Gastrocnemius medialis (tissue), 4 donors: ENCODE results near the gene CGGBP1.

Source experiments
- CTCF ChIP-seq, 5 experiments: fragments of 450-650 bp in 3 of 5; fragments of 200-600 bp in 2 of 5; sonication (generic) in 2 of 5; IDR thresholded peaks in 4 of 5; conservative IDR thresholded peaks in 1 of 5; 1 replicate in 4 of 5; 2 replicates in 1 of 5; pipeline ENCODE4 v1.5.1; 2016 to 2019; ENCODE audit warnings: antibody characterized with exemption in 5 of 5, mild to moderate bottlenecking in 3 of 5, moderate library complexity in 3 of 5
- POLR2A ChIP-seq, 2 donors: fragments of 450-650 bp; IDR thresholded peaks; one replicate each; pipeline ENCODE4 v1.6.1; 2017; ENCODE audit warnings: antibody characterized with exemption in 2 of 2, mild to moderate bottlenecking in 2 of 2, moderate library complexity in 2 of 2

- TF ChIP-seq CTCF (IDR thresholded peaks at IDR 0.05 in 4 of 5, conservative IDR thresholded peaks at IDR 0.05 in 1 of 5) (no peak), POLR2A (IDR thresholded peaks at IDR 0.05) (no peak)
Measured at GRCh38 chr3:88090681-88091080, 31.9 kb upstream of the CGGBP1 start.
